ENCODE results near the gene SUSD1. TPM values are rescaled to one million over a fixed set of nuclear protein-coding genes. Genes with fewer than 3 reads are reported as not detected.

SUSD1 gene
- total RNA-seq, 1 experiment from 2014 or later = 15.3 TPM

DNA sequence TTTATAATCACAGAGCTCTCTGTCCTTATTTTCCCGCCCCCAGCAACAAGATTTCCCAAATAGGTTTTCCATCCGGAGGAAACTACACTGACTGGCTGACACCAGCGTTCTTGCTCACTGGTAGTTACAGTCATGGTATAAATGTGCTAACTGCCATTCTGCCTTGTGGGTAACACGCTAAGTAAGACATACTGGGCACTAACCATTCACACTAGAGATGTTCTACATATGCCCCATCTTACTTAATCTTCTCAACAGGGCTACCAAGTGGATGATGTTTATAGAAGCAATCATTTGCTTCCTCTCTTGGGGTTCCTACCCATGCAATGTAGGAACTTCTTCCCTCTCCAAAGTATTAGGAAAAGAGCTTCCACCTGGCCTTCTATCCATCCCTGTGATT lies 111.5 kb downstream of the SUSD1 start:
- Histone ChIP-seq H3K27me3 (ENCODE audit: control insufficient read depth, insufficient read depth, low read length) (no peaks in the 10 kb centered on the region), H3K4me3 (ENCODE audit: low read depth in 2 of 2, low read length in 2 of 2) (no peak overlapping the region), H3K27ac (ENCODE audit: low read length) (peak overlapping the region; percentile 26; the same call in 1 of the 2 replicates), H3K9me3 (ENCODE audit: control insufficient read depth, insufficient read depth, low read depth, low read length) (peaks cover 3% of the 10 kb centered on the region; the same call in 1 of the 2 replicates), H3K4me1 (ENCODE audit: control insufficient read depth, insufficient read depth, low read length) (peaks cover 27% of the 10 kb centered on the region), H3K36me3 (ENCODE audit: control insufficient read depth, insufficient read depth, low read length) (no peaks in the 10 kb centered on the region)
- POLR2A ChIA-PET = no interaction called here
- TF ChIP-seq TCF7L2 (IDR thresholded peaks at IDR 0.05; ENCODE audit: low read depth, low read length) (no peak), POLR2AphosphoS5 (IDR thresholded peaks at IDR 0.05; ENCODE audit: low read depth, low read length) (no peak), REST (IDR thresholded peaks at IDR 0.05; ENCODE audit: insufficient read depth in 1 of 2, low read depth in 2 of 2, low read length in 1 of 2) (no peak), SIN3A (IDR thresholded peaks at IDR 0.05; ENCODE audit: borderline replicate concordance, insufficient read depth, low read depth, low read length) (no peak)
- TF ChIP-seq, protein P1, sequence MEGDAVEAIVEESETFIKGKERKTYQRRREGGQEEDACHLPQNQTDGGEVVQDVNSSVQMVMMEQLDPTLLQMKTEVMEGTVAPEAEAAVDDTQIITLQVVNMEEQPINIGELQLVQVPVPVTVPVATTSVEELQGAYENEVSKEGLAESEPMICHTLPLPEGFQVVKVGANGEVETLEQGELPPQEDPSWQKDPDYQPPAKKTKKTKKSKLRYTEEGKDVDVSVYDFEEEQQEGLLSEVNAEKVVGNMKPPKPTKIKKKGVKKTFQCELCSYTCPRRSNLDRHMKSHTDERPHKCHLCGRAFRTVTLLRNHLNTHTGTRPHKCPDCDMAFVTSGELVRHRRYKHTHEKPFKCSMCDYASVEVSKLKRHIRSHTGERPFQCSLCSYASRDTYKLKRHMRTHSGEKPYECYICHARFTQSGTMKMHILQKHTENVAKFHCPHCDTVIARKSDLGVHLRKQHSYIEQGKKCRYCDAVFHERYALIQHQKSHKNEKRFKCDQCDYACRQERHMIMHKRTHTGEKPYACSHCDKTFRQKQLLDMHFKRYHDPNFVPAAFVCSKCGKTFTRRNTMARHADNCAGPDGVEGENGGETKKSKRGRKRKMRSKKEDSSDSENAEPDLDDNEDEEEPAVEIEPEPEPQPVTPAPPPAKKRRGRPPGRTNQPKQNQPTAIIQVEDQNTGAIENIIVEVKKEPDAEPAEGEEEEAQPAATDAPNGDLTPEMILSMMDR (IDR thresholded peaks at IDR 0.05) = no peak
- intact Hi-C loops (cut with micrococcal nuclease; ENCODE audit: unreplicated experiment) (no loop called here), in situ Hi-C loops (cut with HindIII; ENCODE audit: low pct_unique_long_range_greater_than_20kb, low sequenced_read_pairs) (no loop called here)
- no TSS peak for BruUV-seq (replicated peaks)
- no peak for ATAC-seq
- DNase-seq (ENCODE audit: low read depth, low spot score) = no peak
- CTCF ChIA-PET = no interaction called here

GRCh38 chr9:112063151-112063550 lies 111.9 kb downstream of the SUSD1 start:
- ATAC-seq = no peak
- no peak for TF ChIP-seq TCF7L2 (IDR thresholded peaks at IDR 0.05; ENCODE audit: low read depth, low read length)
- no peak for TF ChIP-seq REST (IDR thresholded peaks at IDR 0.05; ENCODE audit: insufficient read depth in 1 of 2, low read depth in 2 of 2, low read length in 1 of 2)
- TF ChIP-seq POLR2AphosphoS5 (IDR thresholded peaks at IDR 0.05; ENCODE audit: low read depth, low read length) = no peak
- no peak for TF ChIP-seq SIN3A (IDR thresholded peaks at IDR 0.05; ENCODE audit: borderline replicate concordance, insufficient read depth, low read depth, low read length)
- TF ChIP-seq, protein P1 (IDR thresholded peaks at IDR 0.05) = no peak
- Histone ChIP-seq H3K4me3 (ENCODE audit: low read depth in 2 of 2, low read length in 2 of 2) (no peak overlapping the region), H3K36me3 (ENCODE audit: control insufficient read depth, insufficient read depth, low read length) (no peaks in the 10 kb centered on the region), H3K27ac (ENCODE audit: low read length) (peak overlapping the region; percentile 26; the same call in 1 of the 2 replicates), H3K4me1 (ENCODE audit: control insufficient read depth, insufficient read depth, low read length) (peaks cover 27% of the 10 kb centered on the region), H3K9me3 (ENCODE audit: control insufficient read depth, insufficient read depth, low read depth, low read length) (peaks cover 3% of the 10 kb centered on the region; the same call in 1 of the 2 replicates), H3K27me3 (ENCODE audit: control insufficient read depth, insufficient read depth, low read length) (no peaks in the 10 kb centered on the region)
- DNase-seq (ENCODE audit: low read depth, low spot score) = no peak
- intact Hi-C loops (cut with micrococcal nuclease; ENCODE audit: unreplicated experiment) (no loop called here), in situ Hi-C loops (cut with HindIII; ENCODE audit: low pct_unique_long_range_greater_than_20kb, low sequenced_read_pairs) (no loop called here)
- no TSS peak for BruUV-seq (replicated peaks)
- ChIA-PET CTCF (no interaction called here), POLR2A (no interaction called here)
